Anterior cingulate cortex (tissue), 58 donors: ENCODE measurements around the gene ACSL4.
"Not testable (repeated sequence)": the region's sequence is repeated elsewhere in the genome, so short reads cannot be mapped to it uniquely, and the experiment has no call there.

Source experiments
- DNase-seq, 58 donors: peaks; one replicate each; lab custom pipeline; 2025; lab: John Stamatoyannopoulos, UW

Gene ACSL4

DNA sequence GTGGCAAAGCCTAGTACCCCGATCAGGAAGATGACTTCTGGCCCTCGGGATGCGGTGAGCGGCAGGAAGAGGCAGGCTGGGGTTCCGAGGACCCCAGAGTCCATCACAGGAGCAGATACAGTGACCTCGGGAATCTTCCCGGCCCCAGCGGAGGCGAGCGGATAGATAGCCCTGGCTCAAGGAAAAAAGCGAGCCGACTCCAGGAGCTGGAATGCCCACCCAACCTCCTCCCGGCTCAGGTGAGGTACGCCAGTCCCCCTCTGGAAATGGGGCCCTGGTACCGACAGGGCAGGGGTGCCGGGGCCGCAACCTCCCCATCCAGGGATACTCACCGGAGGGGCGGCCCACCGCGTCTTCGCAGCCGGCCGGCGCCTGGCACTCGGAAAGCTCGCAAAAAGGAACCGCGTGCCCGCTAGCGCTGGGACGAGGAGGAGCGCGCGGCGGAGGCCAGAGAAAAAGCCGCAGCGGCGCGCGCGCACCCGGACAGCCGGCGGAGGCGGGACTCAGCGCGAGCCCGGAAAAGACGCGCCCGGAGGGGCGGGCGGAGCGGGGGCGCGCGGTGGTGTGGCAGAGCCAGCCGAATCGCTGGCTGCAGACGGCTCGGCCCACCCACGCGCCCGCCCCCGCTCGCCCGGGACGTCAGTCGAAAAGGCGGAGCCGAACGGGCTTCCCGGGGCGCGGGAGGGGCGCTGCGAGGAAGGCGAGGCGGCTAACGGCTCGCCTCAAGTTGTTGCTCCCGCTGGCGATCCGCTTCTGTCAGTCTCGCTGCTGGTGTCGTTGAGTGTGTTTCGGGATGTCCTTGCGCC lies at the start of gene ACSL4:
ACSL4 (minus strand) TSS at position 451 of the 806 bp plus-strand sequence. CDS start 49,894 bp downstream, outside the sequence.
- DNase-seq, result peak; percentile 11 to 87 (median 74)

DNA sequence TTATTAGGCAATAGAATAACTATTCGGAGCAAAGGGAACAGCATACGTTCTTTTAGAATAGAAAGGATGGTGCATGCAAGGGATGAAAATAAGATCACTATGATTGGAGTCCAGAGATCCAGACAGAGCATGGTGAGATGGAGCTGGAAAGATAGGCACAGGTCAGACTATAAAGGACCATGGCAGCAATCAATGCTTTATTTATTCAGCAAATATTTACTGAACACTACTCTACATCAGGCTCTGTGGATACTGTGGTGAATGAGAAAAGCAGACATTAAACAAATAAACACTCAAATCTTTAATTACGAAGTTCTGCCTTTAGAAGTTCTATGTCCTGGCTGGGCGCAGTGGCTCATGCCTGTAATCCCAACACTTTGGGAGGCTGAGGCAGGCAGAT lies 44.7 kb upstream of the ACSL4 start:
- no peak for DNase-seq

DNA sequence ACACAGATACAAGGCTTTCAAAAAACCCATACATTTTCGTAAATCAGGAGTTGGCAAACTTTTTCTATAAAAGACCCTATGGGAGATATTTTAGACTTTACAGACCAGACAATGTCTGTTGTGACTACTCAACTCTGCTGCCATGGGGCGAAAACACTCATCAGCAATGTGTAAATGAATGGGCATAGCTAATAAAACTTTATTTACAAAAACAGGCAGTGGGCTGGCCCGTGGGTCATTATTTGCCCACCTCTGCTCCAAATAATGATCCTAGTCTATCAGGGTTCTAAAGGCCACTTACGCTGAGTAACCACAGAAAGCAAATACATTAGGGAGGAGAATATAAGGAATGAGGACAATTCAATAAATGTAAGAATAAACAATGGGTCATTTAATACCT lies 43.9 kb upstream of the ACSL4 start:
- DNase-seq, result no peak

DNA sequence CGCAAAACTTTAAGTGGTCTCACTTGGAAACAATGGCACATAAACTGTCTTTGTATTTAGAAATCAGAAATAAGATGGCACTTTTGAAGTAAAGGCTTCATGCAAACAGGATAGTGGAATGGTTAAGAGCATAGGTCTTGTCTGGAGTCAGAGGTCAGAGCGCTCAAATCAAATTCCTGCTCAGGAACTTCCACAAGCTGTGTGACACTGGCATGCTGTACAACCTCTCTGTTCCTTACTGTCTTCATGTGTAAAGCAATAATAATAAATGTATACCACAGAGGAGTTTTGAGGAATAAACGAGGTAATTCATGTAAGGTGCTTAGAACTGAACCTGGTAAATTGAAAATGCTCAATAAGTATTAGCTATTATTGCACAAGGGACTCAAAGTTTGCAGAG lies 43.4 kb upstream of the ACSL4 start:
- no peak for DNase-seq

- no peak for DNase-seq
Observed at GRCh38 chrX:109775386-109775785, 42.3 kb upstream of the ACSL4 start.

- DNase-seq, result no peak
Observed at GRCh38 chrX:109774706-109775105, 41.6 kb upstream of the ACSL4 start.

- no peak for DNase-seq
Observed at GRCh38 chrX:109774136-109774535, 41.1 kb upstream of the ACSL4 start.

DNA sequence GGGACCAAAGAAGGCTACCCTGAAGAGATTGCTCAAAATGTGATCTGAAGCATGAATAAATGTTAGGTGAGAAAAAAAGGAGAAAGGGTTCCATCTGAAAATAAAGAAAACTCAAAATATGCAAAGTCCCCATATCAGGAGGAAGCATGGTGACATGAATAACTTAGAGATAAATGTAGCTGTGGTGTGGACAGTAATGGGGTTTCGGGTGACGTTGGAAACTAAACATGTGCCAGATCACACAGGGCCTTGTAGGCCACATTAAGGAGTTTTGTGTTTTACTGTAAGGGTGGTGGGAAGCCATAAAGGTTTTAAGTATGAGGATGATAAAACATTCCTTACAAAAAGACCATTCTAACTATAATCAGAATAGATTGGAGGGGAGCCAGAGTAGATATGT lies 40.3 kb upstream of the ACSL4 start:
- DNase-seq, result no peak

- no peak for DNase-seq
Observed at GRCh38 chrX:109770780-109771179, 37.7 kb upstream of the ACSL4 start.

- no peak for DNase-seq
Observed at GRCh38 chrX:109760922-109761250, 27.8 kb upstream of the ACSL4 start.

DNA sequence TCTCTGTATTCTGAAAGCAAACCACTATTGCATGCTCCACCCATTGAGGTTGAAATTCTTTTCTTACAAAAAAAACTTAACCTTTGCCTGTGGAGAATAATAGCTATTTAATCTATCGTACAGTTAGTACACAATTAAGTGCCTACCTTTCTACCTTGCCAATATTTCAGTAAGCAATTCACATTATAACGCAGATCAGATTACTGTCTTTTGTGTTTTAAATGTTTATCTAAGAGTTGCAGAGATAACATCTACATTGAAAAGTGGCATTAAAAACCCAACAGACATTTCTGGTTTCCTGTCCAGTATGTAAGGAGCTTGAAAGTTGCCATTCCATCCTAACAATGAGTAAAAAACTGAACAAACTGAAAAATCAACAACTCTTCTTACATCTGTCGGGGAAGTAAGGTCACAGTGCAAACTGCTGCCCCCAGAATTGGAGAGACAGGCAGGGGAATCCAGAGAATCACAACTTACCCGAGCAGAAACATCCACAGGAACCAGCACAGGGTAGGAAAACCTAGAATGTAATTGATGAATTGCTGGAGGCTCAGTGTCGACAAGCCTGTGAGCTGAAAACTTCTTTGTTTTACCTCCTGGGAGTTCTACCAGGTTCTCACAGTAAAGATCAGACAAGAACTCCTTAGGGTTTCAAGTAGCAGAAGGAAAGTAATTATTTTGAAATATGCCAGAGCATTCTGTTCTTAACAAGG lies 27.3 kb upstream of the ACSL4 start:
- no peak for DNase-seq

- no peak for DNase-seq
Observed at GRCh38 chrX:109753256-109753655, 20.2 kb upstream of the ACSL4 start.

- DNase-seq, result no peak
Observed at GRCh38 chrX:109751698-109752097, 18.6 kb upstream of the ACSL4 start.

- DNase-seq, result no peak
Observed at GRCh38 chrX:109749207-109749606, 16.1 kb upstream of the ACSL4 start.

GRCh38 chrX:109747681-109748080 lies 14.6 kb upstream of the ACSL4 start:
- DNase-seq, result no peak

DNA sequence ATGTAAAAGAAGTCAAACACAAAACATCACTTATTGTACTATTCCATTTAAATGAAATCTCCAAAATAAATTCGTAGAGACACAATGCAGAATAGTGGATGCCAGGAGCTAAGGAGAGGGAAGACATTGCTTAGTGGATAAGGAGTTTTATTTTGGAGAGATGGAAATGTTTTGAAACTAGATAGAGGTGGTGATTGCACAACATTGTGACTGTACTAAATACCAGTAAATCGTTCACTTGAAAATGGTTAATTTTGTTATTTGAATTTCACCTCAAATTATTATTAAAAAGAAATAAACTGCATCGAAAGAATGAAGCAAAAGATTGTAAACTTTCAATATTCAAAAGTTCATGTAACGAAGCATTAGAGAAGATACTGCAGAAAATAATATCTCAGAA lies 9.7 kb upstream of the ACSL4 start:
- no peak for DNase-seq

GRCh38 chrX:109740896-109741295 lies 7.8 kb upstream of the ACSL4 start:
- DNase-seq, result not testable (repeated sequence)

- DNase-seq, result no peak
Observed at GRCh38 chrX:109740433-109740809, 7.4 kb upstream of the ACSL4 start.

GRCh38 chrX:109739625-109740432 lies 6.8 kb upstream of the ACSL4 start:
- no peak for DNase-seq

DNA sequence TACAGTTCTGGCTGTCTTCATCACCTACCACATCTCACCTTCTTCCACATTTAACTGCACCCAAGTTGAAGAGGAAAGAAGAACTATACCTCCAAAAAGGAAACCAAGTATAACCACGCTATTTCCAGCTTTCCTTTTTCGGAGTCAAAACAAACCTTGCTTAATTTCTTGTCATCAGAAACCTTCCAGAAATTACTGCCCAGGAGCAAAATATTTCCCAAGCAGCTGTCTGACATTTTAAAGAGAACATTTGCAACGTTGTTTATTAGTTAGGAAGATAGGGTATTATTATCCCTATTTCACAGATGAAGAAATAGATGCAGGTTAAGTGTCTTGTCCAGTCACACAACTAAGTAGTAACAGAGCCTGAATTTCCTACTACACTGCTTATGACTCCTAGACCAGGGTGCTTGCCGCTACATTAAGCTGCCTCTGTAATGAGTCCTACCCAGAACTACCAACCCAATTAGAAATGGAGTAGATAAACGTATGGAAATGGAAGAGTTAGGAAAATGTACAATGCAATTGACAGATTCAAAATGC lies 2.2 kb upstream of the ACSL4 start:
- DNase-seq, result no peak

DNA sequence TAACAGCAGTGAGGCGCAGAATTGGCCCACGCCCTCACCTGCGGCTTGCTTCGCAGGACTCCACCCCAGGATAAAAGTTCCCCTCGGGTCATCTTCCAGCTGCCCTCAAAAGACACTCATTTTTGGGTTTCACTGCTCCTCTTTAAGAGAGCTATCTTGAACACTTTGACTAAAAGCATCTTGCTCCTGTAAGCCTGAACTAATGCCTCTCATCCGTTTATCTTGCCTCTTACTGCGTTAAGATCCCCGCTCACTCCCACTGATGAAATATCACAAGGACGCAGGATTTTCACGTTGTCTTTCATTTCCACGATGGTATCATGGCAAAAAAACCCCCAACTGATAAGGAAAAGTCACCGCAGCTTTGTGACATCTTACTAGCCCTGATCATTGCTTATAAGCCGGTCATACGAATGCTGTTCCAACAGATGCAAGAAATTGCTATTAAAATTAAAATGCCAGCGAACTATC lies 591 bp upstream of the ACSL4 start:
- DNase-seq, result peak in 1 of 58 donors; percentile 18
